ENCODE data around the gene FSD2. TPM values are rescaled to one million over a fixed set of nuclear protein-coding genes. Genes with fewer than 3 reads are reported as not detected.

Gene FSD2
- total RNA-seq, 1 experiment from 2014 or later: not detected

- no TSS peak for BruUV-seq (replicated peaks)
- no peak for DNase-seq
- no peaks in the 10 kb centered on the region for H3K79me2 ChIP-seq (ENCODE audit: low read depth)
- H3K27me3 ChIP-seq (ENCODE audit: insufficient read depth, low read depth): no peaks in the 10 kb centered on the region
- TF ChIP-seq EZH2 (IDR thresholded peaks at IDR 0.05; ENCODE audit: low read depth): no peak
- TF ChIP-seq CTCF (conservative IDR thresholded peaks at IDR 0.05): no peak
- H3K36me3 ChIP-seq (ENCODE audit: low read depth): no peaks in the 10 kb centered on the region
- POLR2A ChIA-PET (ENCODE audit: unreplicated experiment): interaction anchor here (0.7 kb wide), 1 partner anchor 685 kb away, joined by 3 read pairs; no protein-coding TSS in a partner anchor
- no peak overlapping the region for H3K4me3 ChIP-seq
- no peaks in the 10 kb centered on the region for H3K9me3 ChIP-seq (ENCODE audit: insufficient read depth, low read depth)
- H3K9me2 ChIP-seq (ENCODE audit: insufficient read depth): no peaks in the 10 kb centered on the region; the same call in 1 of the 2 replicates
- H3F3A ChIP-seq (ENCODE audit: insufficient read depth, low read depth): no peaks in the 10 kb centered on the region
- H4K20me1 ChIP-seq (ENCODE audit: insufficient read depth): no peaks in the 10 kb centered on the region
- H3K27ac ChIP-seq: no peak overlapping the region
- no peak overlapping the region for H2AFZ ChIP-seq
- no peak overlapping the region for H3K4me2 ChIP-seq
- CTCF ChIA-PET: no interaction called here
- no peaks in the 10 kb centered on the region for H3K4me1 ChIP-seq (replicated peaks; ENCODE audit: insufficient read depth)
- intact Hi-C loops (cut with micrococcal nuclease; ENCODE audit: unreplicated experiment): no loop called here
Observed at GRCh38 chr15:82790321-82790720, 15.5 kb downstream of the FSD2 start.

GRCh38 chr15:82789491-82789890 lies 16.4 kb downstream of the FSD2 start:
- Histone ChIP-seq H4K20me1 (ENCODE audit: insufficient read depth) (no peaks in the 10 kb centered on the region), H2AFZ (no peak overlapping the region), H3K9me2 (ENCODE audit: insufficient read depth) (no peaks in the 10 kb centered on the region; the same call in 1 of the 2 replicates), H3K36me3 (ENCODE audit: low read depth) (no peaks in the 10 kb centered on the region), H3K9me3 (ENCODE audit: insufficient read depth, low read depth) (no peaks in the 10 kb centered on the region), H3K79me2 (ENCODE audit: low read depth) (no peaks in the 10 kb centered on the region), H3F3A (ENCODE audit: insufficient read depth, low read depth) (no peaks in the 10 kb centered on the region), H3K27ac (no peak overlapping the region), H3K4me3 (no peak overlapping the region), H3K27me3 (ENCODE audit: insufficient read depth, low read depth) (no peaks in the 10 kb centered on the region), H3K4me2 (no peak overlapping the region), H3K4me1 (replicated peaks; ENCODE audit: insufficient read depth) (no peaks in the 10 kb centered on the region)
- CTCF ChIA-PET: no interaction called here
- intact Hi-C loops (cut with micrococcal nuclease; ENCODE audit: unreplicated experiment): no loop called here
- DNase-seq: no peak
- POLR2A ChIA-PET (ENCODE audit: unreplicated experiment): no interaction called here
- TF ChIP-seq CTCF (conservative IDR thresholded peaks at IDR 0.05) (no peak), EZH2 (IDR thresholded peaks at IDR 0.05; ENCODE audit: low read depth) (no peak)
- no TSS peak for BruUV-seq (replicated peaks)

GRCh38 chr15:82788496-82788895 lies 17.4 kb downstream of the FSD2 start:
- intact Hi-C loops (cut with micrococcal nuclease; ENCODE audit: unreplicated experiment): no loop called here
- Histone ChIP-seq H3K36me3 (ENCODE audit: low read depth) (no peaks in the 10 kb centered on the region), H3K27ac (no peak overlapping the region), H3K4me3 (no peak overlapping the region), H3K79me2 (ENCODE audit: low read depth) (no peaks in the 10 kb centered on the region), H3K9me2 (ENCODE audit: insufficient read depth) (no peaks in the 10 kb centered on the region; the same call in 1 of the 2 replicates), H4K20me1 (ENCODE audit: insufficient read depth) (no peaks in the 10 kb centered on the region), H3K4me2 (no peak overlapping the region), H2AFZ (no peak overlapping the region), H3K9me3 (ENCODE audit: insufficient read depth, low read depth) (no peaks in the 10 kb centered on the region), H3K27me3 (ENCODE audit: insufficient read depth, low read depth) (no peaks in the 10 kb centered on the region), H3F3A (ENCODE audit: insufficient read depth, low read depth) (no peaks in the 10 kb centered on the region), H3K4me1 (replicated peaks; ENCODE audit: insufficient read depth) (no peaks in the 10 kb centered on the region)
- TF ChIP-seq CTCF (conservative IDR thresholded peaks at IDR 0.05) (no peak), EZH2 (IDR thresholded peaks at IDR 0.05; ENCODE audit: low read depth) (no peak)
- ChIA-PET POLR2A (ENCODE audit: unreplicated experiment) (no interaction called here), CTCF (no interaction called here)
- BruUV-seq (replicated peaks): no TSS peak
- no peak for DNase-seq
